ENCODE data around the gene ADORA1. TPM values are rescaled to one million over a fixed set of nuclear protein-coding genes. Genes with fewer than 3 reads are reported as not detected.

The ADORA1 gene
- total RNA-seq, 2 experiments from 2014 or later, result not detected

- Mint-ChIP-seq H3K27ac (no peak overlapping the region), H3K27me3 (no peaks in the 10 kb centered on the region), H3K4me3 (no peak overlapping the region), H3K4me1 (ENCODE audit: low read depth) (no peaks in the 10 kb centered on the region), H3K9me3 (no peaks in the 10 kb centered on the region), H3K36me3 (ENCODE audit: low read depth) (no peaks in the 10 kb centered on the region)
- TF ChIP-seq, protein P1, sequence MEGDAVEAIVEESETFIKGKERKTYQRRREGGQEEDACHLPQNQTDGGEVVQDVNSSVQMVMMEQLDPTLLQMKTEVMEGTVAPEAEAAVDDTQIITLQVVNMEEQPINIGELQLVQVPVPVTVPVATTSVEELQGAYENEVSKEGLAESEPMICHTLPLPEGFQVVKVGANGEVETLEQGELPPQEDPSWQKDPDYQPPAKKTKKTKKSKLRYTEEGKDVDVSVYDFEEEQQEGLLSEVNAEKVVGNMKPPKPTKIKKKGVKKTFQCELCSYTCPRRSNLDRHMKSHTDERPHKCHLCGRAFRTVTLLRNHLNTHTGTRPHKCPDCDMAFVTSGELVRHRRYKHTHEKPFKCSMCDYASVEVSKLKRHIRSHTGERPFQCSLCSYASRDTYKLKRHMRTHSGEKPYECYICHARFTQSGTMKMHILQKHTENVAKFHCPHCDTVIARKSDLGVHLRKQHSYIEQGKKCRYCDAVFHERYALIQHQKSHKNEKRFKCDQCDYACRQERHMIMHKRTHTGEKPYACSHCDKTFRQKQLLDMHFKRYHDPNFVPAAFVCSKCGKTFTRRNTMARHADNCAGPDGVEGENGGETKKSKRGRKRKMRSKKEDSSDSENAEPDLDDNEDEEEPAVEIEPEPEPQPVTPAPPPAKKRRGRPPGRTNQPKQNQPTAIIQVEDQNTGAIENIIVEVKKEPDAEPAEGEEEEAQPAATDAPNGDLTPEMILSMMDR (IDR thresholded peaks at IDR 0.05), result no peak
- intact Hi-C loops (cut with micrococcal nuclease), result no loop called here
- DNase-seq, result no peak
- ChIA-PET CTCF (no interaction called here), POLR2A (no interaction called here)
- no peak for ATAC-seq
Observed at GRCh38 chr1:203177470-203178039, 50.0 kb downstream of the ADORA1 start.

DNA sequence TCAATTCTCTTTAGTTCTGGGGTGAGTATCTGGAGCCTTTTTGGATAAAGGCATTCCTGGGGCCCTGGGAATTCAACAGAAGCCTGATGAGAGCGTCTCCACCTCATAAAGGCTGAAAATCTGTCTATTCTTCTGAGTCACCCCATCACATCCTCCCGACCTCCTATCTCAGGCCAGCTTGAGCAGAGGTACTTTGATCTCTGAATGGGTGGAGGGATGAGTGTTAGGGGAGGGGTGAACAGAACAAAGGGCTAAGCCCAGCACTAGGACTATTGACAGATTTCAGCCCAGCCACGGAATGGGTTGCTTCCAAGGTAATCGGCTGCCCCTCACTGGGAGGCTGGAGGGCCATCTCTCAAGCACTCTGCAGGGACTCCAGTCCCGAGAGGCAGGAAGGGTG, 50.6 kb downstream of the ADORA1 start:
- TF ChIP-seq, protein P1 (IDR thresholded peaks at IDR 0.05), result no peak
- intact Hi-C loops (cut with micrococcal nuclease), result no loop called here
- H3K4me3 Mint-ChIP-seq, result no peak overlapping the region
- ATAC-seq, result no peak
- no peak overlapping the region for H3K27ac Mint-ChIP-seq
- no peak for DNase-seq
- CTCF ChIA-PET, result interaction anchor here (1.5 kb wide), 1 partner anchor 139 kb away, joined by 13 read pairs; no protein-coding TSS in a partner anchor
- H3K9me3 Mint-ChIP-seq, result no peaks in the 10 kb centered on the region
- POLR2A ChIA-PET, result no interaction called here
- H3K36me3 Mint-ChIP-seq (ENCODE audit: low read depth), result no peaks in the 10 kb centered on the region
- H3K4me1 Mint-ChIP-seq (ENCODE audit: low read depth), result no peaks in the 10 kb centered on the region
- H3K27me3 Mint-ChIP-seq, result no peaks in the 10 kb centered on the region

DNA sequence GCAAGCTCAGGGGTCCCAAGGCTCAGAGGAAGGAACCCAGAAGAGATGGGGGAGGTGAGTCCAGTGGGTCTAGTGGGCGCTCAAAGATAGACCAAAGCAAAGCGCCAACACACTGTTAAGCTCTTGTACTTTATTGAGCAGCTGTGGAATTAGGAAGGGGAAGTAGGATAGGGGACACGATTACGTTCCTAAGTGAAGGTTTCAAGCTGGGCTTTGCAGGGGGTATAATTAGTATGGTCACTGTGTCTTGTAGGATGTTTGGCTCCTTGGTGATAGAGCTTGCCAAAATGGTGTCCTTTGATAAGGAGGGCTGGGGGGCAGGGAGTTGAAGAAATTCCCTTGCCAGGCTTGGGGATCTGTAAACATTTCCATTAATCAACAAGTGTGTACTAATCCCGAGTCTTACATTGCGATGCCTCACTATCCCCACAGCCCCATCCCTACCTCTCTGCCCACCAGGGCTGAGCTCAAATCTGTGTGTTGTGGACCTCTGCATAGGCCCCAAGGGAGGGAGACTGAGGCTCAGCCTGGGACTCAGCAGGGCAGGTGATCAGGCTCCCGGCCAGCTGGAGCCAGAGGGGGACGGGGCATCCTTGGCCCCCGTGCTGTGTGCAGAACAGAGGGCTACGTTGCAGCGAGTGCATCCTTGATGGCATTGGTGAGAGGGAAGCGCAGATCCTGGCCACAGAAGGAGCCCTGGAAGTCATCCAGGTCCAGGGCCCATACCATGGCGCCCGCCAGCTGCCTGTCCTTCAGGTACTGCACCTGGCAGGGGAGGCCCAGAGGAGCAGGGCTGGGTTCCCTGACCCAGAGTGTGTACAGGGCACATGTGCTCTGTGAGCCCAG, 51.5 kb downstream of the ADORA1 start:
- H3K4me3 Mint-ChIP-seq, result no peak overlapping the region
- H3K4me1 Mint-ChIP-seq (ENCODE audit: low read depth), result no peaks in the 10 kb centered on the region
- DNase-seq, result no peak
- ATAC-seq, result no peak
- no peaks in the 10 kb centered on the region for H3K27me3 Mint-ChIP-seq
- no peaks in the 10 kb centered on the region for H3K36me3 Mint-ChIP-seq (ENCODE audit: low read depth)
- intact Hi-C loops (cut with micrococcal nuclease), result no loop called here
- no peaks in the 10 kb centered on the region for H3K9me3 Mint-ChIP-seq
- TF ChIP-seq, protein P1 (IDR thresholded peaks at IDR 0.05), result no peak
- H3K27ac Mint-ChIP-seq, result no peak overlapping the region
- ChIA-PET CTCF (interaction anchor here (1.5 kb wide), 1 partner anchor 140 kb away, joined by 13 read pairs; no protein-coding TSS in a partner anchor), POLR2A (no interaction called here)

GRCh38 chr1:203179667-203180005, 52.1 kb downstream of the ADORA1 start:
- ATAC-seq, result no peak

More at GRCh38 chr1:203179667-203180005, 52.1 kb downstream of the ADORA1 start:
- H3K4me3 Mint-ChIP-seq, result no peak overlapping the region
- H3K36me3 Mint-ChIP-seq (ENCODE audit: low read depth), result no peaks in the 10 kb centered on the region
- no peaks in the 10 kb centered on the region for H3K9me3 Mint-ChIP-seq
- ChIA-PET POLR2A (no interaction called here), CTCF (interaction anchor here (0.7 to 1.5 kb wide), 2 partner anchors 88 to 140 kb away, joined by 3 to 13 read pairs; no protein-coding TSS in a partner anchor)
- no peak overlapping the region for H3K27ac Mint-ChIP-seq
- H3K27me3 Mint-ChIP-seq, result no peaks in the 10 kb centered on the region
- TF ChIP-seq, protein P1 (IDR thresholded peaks at IDR 0.05), result no peak
- no peak for DNase-seq
- no peaks in the 10 kb centered on the region for H3K4me1 Mint-ChIP-seq (ENCODE audit: low read depth)
- intact Hi-C loops (cut with micrococcal nuclease), result no loop called here

All from activated CD8-positive, alpha-beta T cell treated with anti-CD3 and anti-CD28 coated beads for 36 hours (primary cell).